Gastrocnemius medialis (tissue), 4 donors: ENCODE measurements around the gene CELSR2. TPM values are rescaled to one million over a fixed set of nuclear protein-coding genes. Genes with fewer than 3 reads are reported as not detected.

Experiments
- ATAC-seq, 2 donors: fragments of 150-250 bp; one replicate each; pipeline ENCODE4 v1.9.1; 2016
- DNase-seq, 2 donors: peaks; one replicate each; pipeline ENCODE4 v3.0.0-alpha.2; 2019
- H3K27ac ChIP-seq, 4 donors: fragments of 200-600 bp; sonication (generic); 1 replicate in 1 of 4; 2 replicates in 3 of 4; pipeline ENCODE4 v1.5.1; 2016 to 2018; ENCODE audit warnings: mild to moderate bottlenecking in 2 of 4, moderate library complexity in 1 of 4
- H3K27me3 ChIP-seq, 3 donors: fragments of 200-600 bp; sonication (generic) in 2 of 3; 1 replicate in 1 of 3; 2 replicates in 2 of 3; pipeline versions ENCODE4 v1.5.1 to v1.6.0; 2016 to 2019; ENCODE audit warnings: mild to moderate bottlenecking in 1 of 3, moderate library complexity in 1 of 3
- H3K36me3 ChIP-seq, 2 donors: fragments of 200-600 bp; sonication (generic) in 1 of 2; one replicate each; pipeline ENCODE4 v1.5.1; 2017 to 2018
- H3K4me1 ChIP-seq, 2 donors: fragments of 200-600 bp; sonication (generic) in 1 of 2; one replicate each; pipeline ENCODE4 v1.5.1; 2016 to 2017; ENCODE audit warnings: mild to moderate bottlenecking in 2 of 2
- H3K4me3 ChIP-seq, 4 donors: fragments of 200-600 bp; sonication (generic) in 3 of 4; 1 replicate in 1 of 4; 2 replicates in 3 of 4; pipeline ENCODE4 v1.5.1; 2016 to 2019; ENCODE audit warnings: mild to moderate bottlenecking in 2 of 4
- H3K9me3 ChIP-seq, 3 donors: fragments of 200-600 bp; sonication (generic) in 2 of 3; 1 replicate in 1 of 3; 2 replicates in 2 of 3; pipeline ENCODE4 v1.5.1; 2016 to 2019
- POLR2A ChIP-seq, 2 donors: fragments of 450-650 bp; IDR thresholded peaks; one replicate each; pipeline ENCODE4 v1.6.1; 2017; ENCODE audit warnings: antibody characterized with exemption in 2 of 2, mild to moderate bottlenecking in 2 of 2, moderate library complexity in 2 of 2
- in situ Hi-C, 4 donors: fragments of 200-750 bp; cut with MboI; loops; one replicate each; pipeline versions ENCODE4 v1.15.0 to v1.8.0; 2017; ENCODE audit warnings: low sequenced_read_pairs in 4 of 4
- intact Hi-C: fragments of 100-400 bp; cut with DNase I; formaldehyde crosslinking; loops from one replicate; pipeline ENCODE4 v1.15.1; 2023; ENCODE audit warnings: low total_unique reads
- total RNA-seq, 4 donors: library from RNA; depleted of rRNA; stranded (reverse); fragments of >200 nt; gene quantifications; one replicate each; pipeline versions ENCODE4 v1.1.0 to v1.2.3, GENCODE V29; 2016
- TF ChIP-seq, protein P1 (sequence below), 5 experiments: fragments of 450-650 bp in 3 of 5; fragments of 200-600 bp in 2 of 5; sonication (generic) in 2 of 5; IDR thresholded peaks in 4 of 5; conservative IDR thresholded peaks in 1 of 5; 1 replicate in 4 of 5; 2 replicates in 1 of 5; pipeline ENCODE4 v1.5.1; 2016 to 2019; ENCODE audit warnings: antibody characterized with exemption in 5 of 5, mild to moderate bottlenecking in 3 of 5, moderate library complexity in 3 of 5

CELSR2 gene
- total RNA-seq, 4 donors from 2014 or later = 5.8 to 12.5 (median 7.9) TPM

DNA sequence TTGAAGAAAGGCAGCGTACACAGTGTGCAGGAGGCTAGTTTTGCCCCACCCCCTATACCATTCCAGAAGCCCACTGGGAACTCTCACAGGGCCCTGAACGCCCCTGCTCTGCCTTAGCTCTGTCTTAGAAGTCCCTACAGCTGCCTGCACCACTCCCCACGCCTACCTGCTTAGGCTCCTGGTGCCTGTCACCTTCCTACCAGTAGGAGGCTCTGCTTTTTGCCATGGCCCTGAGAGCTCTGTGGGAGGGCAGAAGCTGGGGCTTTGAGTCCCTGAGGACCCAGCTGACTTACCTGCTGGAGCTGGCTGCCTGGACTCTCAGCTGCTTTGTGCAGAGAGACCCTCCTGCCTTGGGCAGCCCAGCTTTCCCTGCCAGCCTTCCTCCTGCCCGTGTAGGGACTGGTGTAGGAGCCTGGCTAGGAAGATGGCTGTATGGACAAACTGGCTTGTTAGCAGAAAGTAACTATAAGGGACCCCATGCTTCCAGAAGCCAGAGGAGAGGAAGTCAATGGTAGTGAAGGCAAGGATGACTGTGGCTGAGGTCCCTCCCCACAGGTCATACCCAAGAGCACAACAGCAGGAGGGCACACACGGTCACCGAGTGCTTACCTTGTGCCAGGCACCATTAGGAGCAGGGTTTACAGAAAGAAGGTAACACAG, 9.8 kb upstream of the CELSR2 start:
- TF ChIP-seq, protein P1, sequence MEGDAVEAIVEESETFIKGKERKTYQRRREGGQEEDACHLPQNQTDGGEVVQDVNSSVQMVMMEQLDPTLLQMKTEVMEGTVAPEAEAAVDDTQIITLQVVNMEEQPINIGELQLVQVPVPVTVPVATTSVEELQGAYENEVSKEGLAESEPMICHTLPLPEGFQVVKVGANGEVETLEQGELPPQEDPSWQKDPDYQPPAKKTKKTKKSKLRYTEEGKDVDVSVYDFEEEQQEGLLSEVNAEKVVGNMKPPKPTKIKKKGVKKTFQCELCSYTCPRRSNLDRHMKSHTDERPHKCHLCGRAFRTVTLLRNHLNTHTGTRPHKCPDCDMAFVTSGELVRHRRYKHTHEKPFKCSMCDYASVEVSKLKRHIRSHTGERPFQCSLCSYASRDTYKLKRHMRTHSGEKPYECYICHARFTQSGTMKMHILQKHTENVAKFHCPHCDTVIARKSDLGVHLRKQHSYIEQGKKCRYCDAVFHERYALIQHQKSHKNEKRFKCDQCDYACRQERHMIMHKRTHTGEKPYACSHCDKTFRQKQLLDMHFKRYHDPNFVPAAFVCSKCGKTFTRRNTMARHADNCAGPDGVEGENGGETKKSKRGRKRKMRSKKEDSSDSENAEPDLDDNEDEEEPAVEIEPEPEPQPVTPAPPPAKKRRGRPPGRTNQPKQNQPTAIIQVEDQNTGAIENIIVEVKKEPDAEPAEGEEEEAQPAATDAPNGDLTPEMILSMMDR (IDR thresholded peaks at IDR 0.05 in 4 of 5, conservative IDR thresholded peaks at IDR 0.05 in 1 of 5) = peak in 2 of 5 experiments; percentile 18 to 33
- TF ChIP-seq POLR2A (IDR thresholded peaks at IDR 0.05) = no peak
- no peak for ATAC-seq
- no peaks in the 10 kb centered on the region for H3K27me3 ChIP-seq
- peaks cover 0 to 47% of the 10 kb centered on the region in 2 donors for H3K36me3 ChIP-seq
- intact Hi-C loops = loop anchor here (1.0 kb wide), 1 partner anchor 10 kb away; the partner anchor contains the start of gene CELSR2
- H3K9me3 ChIP-seq = no peaks in the 10 kb centered on the region
- in situ Hi-C loops = no loop called here
- peak overlapping the region in 1 of 4 donors; percentile 10 for H3K27ac ChIP-seq
- no peak for DNase-seq
- no peak overlapping the region for H3K4me3 ChIP-seq
- peaks cover 28 to 30% of the 10 kb centered on the region in 2 donors for H3K4me1 ChIP-seq

DNA sequence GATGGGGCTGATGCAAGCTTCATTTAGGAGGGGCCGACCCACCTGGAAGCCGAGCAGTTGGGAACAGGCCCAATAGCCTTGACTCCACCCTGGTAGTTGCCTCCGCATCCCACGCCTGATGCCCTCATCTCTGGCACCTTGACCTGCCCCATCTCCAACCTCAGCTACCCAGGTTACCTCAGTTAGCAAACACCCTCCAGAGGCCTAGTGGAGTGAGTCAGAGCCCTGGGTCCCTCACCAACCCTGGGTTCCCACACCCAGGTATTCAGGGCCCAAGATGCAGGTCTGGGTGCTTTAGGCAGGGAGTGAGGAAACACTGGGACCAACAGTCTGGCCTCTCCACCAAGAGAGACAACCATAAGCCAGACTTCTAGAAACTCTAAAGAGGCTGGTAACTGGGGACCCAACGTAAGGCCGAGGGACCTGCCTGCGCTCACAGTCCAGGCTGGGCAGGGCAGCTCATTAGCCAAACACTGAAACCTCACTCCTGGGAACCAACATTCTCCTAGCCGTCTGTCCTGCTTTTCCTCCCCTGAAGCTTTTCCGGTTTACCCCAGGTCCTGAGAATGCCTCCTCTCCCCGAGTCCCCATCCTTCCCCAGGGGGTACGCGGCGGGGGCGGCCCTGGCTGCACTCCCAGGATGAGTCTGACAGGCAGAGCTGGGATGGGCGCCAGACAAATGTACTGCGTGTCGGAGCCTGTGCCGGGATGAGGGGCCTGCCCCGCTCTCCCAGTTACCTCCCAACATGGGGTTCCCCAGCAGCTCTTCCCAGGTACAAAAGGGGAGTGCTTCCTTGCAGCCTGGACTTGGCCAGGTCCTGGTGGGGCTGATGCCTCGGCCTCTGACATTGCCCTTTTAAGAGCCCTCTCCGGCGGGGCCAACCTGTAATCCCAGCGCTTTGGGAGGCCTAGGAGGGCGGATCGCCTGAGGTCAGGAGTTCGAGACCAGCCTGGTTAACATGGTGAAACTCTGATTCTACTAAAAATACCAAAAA, 8.9 kb upstream of the CELSR2 start:
- Histone ChIP-seq H3K9me3 (no peaks in the 10 kb centered on the region), H3K4me3 (peak overlapping the region in 1 of 4 donors; percentile 25), H3K27ac (peak overlapping the region in 3 of 4 donors; percentile 7 to 22 (median 10)), H3K27me3 (no peaks in the 10 kb centered on the region), H3K4me1 (peaks cover 28 to 30% of the 10 kb centered on the region in 2 donors), H3K36me3 (peaks cover 0 to 38% of the 10 kb centered on the region in 2 donors)
- in situ Hi-C loops = no loop called here
- DNase-seq = peak in 1 of 2 donors; percentile 44
- TF ChIP-seq POLR2A (IDR thresholded peaks at IDR 0.05) = no peak
- TF ChIP-seq, protein P1 (IDR thresholded peaks at IDR 0.05 in 4 of 5, conservative IDR thresholded peaks at IDR 0.05 in 1 of 5) = no peak
- intact Hi-C loops = loop anchor here (1.0 kb wide), 1 partner anchor 9 kb away; the partner anchor contains the start of gene CELSR2
- ATAC-seq = no peak

GRCh38 chr1:109241344-109241743, 8.0 kb upstream of the CELSR2 start:
- no peak for DNase-seq
- no peak overlapping the region for H3K27ac ChIP-seq
- TF ChIP-seq POLR2A (IDR thresholded peaks at IDR 0.05) = no peak
- TF ChIP-seq, protein P1 (IDR thresholded peaks at IDR 0.05 in 4 of 5, conservative IDR thresholded peaks at IDR 0.05 in 1 of 5) = no peak
- intact Hi-C loops (no loop called here), in situ Hi-C loops (no loop called here)
- H3K9me3 ChIP-seq = no peaks in the 10 kb centered on the region
- H3K27me3 ChIP-seq = no peaks in the 10 kb centered on the region
- peaks cover 0 to 29% of the 10 kb centered on the region in 2 donors for H3K36me3 ChIP-seq
- no peak for ATAC-seq
- H3K4me3 ChIP-seq = no peak overlapping the region
- peaks cover 28 to 30% of the 10 kb centered on the region in 2 donors for H3K4me1 ChIP-seq

- peaks cover 0 to 23% of the 10 kb centered on the region in 2 donors for H3K36me3 ChIP-seq
- no peaks in the 10 kb centered on the region for H3K9me3 ChIP-seq
- ATAC-seq = no peak
- intact Hi-C loops (no loop called here), in situ Hi-C loops (no loop called here)
- no peak for DNase-seq
- H3K27ac ChIP-seq = no peak overlapping the region
- peaks cover 28 to 30% of the 10 kb centered on the region in 2 donors for H3K4me1 ChIP-seq
- H3K4me3 ChIP-seq = no peak overlapping the region
- H3K27me3 ChIP-seq = no peaks in the 10 kb centered on the region
- TF ChIP-seq POLR2A (IDR thresholded peaks at IDR 0.05) = no peak
- TF ChIP-seq, protein P1 (IDR thresholded peaks at IDR 0.05 in 4 of 5, conservative IDR thresholded peaks at IDR 0.05 in 1 of 5) = no peak
Observed at GRCh38 chr1:109241841-109242345, 7.4 kb upstream of the CELSR2 start.
